GM12872 (cell line): ENCODE measurements around the gene XRCC5.

ENCODE experiments used
- TF ChIP-seq, protein P1 (sequence below): IDR thresholded peaks from 3 replicates; pipeline ENCODE4 v1.5.1; 2011; ENCODE audit warnings: low read depth, mild to moderate bottlenecking, low read length, moderate library complexity; ENCODE audit not compliant: insufficient read depth

The XRCC5 gene

DNA sequence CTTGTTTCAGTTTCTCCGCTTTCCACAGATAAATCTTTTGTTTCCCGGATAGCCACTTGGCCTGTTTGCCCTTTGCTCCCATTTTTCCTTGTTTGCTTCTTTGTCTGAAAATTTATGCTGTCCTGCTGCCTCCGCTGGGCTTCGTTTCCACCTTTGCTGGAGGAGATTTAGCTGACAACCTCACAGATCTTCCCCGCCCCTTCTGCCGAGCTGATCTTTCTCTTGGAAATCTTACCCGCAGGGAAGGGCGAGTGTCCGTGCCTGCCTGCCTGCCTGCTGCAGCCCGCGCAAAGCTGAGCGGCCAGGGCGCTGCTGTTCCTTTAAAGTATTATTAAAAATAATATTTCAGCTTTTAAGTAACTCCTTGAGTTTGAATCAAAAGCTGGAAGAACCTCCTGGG, 1.4 kb upstream of the XRCC5 start:
- TF ChIP-seq, protein P1, sequence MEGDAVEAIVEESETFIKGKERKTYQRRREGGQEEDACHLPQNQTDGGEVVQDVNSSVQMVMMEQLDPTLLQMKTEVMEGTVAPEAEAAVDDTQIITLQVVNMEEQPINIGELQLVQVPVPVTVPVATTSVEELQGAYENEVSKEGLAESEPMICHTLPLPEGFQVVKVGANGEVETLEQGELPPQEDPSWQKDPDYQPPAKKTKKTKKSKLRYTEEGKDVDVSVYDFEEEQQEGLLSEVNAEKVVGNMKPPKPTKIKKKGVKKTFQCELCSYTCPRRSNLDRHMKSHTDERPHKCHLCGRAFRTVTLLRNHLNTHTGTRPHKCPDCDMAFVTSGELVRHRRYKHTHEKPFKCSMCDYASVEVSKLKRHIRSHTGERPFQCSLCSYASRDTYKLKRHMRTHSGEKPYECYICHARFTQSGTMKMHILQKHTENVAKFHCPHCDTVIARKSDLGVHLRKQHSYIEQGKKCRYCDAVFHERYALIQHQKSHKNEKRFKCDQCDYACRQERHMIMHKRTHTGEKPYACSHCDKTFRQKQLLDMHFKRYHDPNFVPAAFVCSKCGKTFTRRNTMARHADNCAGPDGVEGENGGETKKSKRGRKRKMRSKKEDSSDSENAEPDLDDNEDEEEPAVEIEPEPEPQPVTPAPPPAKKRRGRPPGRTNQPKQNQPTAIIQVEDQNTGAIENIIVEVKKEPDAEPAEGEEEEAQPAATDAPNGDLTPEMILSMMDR, result no peak

DNA sequence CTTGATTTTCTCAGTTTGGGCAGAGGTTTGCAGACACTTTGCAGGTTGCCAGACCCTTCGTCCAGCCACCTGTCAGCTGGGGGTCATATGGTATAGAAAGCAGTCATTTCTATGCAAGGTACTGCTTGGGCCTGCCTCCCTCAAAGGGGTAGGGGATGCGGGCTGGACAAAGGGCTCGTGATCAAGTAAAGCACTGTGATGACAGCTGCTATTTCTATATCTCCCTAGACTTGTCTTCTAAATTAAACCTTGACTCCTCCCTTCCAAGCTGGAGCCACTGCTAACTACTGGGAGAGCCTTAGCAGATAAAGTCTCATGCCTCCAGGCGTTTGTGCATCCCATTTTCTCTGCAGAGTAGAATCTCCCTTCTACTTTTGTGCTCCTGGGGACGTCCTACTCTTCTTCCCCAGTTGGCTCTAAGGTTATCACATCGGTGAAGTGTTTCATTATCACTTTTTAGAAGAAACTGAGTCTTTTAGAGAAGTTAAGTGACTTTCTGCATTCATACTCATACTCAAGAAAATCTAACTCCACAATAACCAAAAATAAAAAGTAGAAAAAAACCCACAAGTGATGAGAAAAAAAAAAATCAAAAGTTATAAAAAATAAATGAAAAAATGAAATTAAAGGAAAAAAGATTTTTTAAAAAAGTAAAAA, 710 bp upstream of the XRCC5 start:
- TF ChIP-seq, protein P1, result no peak

DNA sequence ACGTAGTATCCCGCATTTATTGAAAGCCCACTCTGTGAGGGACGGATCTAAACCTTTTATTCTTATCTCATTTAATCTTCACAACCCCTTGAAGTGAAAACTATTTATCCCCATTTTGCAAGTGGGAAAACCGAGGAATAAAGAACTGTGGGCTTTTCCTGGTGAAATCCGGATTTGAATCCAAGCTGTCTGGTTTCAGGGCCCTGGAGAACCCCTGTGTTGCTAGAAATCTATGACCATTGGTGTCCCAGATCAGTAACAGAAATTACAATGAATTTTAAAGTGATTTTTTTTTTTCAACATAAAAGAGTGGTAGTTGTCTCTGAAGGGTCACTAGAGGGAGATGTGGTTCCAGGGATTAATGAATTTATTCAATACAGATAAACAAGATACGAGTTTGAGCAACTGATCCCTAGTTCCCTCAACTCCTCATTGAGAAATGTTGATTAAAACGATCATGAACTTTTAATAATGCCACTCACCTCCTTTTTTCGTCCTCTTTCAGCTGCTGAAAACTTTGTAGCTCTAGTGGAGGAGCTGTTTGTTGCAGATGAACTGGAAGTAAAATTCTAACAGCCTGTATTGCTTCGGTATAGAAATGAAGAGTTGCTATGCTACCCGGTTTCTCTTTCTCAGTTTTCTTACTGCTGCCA, 940 bp downstream of the XRCC5 start:
- TF ChIP-seq, protein P1, result peak; percentile 62

DNA sequence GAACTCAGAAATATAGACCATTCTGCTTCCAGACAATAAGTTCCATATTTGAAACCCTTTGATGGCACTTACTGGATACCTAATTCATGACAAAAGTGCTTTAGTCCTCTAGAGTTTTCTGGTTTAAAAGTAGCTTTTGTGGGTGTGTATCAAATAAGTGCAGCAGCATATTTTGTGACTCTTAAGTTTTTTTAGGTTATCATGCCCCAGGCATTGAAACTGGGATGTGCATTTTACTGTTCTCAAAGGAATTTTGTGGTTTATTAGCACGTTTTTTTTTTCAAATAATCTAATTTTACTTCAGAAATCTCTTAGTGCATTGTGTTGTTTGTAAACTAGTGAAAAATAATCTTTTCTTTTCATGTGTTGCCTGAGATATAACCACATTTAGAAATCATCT, 1.5 kb downstream of the XRCC5 start:
- TF ChIP-seq, protein P1, result no peak

DNA sequence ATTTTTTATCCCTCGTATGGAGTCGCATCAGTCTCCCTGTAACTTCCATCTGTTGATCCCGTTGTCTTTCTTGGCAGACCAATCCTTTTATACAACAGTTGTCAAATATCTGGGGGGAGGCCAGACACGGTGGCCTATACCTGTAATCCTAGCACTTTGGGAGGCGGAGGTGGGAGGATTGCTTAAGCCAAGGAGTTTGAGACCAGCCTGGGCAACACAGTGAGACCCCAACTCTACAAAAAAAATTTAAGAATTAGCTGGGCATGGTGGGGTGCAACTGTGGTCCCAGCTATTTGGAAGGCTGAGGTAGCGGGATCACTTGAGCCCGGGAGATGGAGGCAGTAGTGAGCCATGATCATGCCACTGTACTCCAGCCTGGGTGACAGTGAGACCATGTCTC, 2.0 kb downstream of the XRCC5 start:
- TF ChIP-seq, protein P1, result no peak

DNA sequence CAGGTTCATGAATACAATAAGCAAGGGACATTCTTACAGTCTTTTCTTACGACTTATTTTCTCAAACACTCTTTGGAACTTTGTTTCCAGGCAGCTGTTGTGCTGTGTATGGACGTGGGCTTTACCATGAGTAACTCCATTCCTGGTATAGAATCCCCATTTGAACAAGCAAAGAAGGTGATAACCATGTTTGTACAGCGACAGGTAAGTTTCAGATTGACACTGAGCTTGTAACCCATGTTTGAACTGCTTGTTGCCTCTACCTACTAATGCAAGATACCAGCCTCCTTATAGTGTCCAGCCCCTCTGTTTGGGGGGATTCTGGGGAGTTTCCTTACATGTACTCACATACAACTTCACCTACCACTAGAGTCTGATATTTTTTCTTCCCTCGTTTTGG, 3.8 kb downstream of the XRCC5 start:
- TF ChIP-seq, protein P1, result no peak

DNA sequence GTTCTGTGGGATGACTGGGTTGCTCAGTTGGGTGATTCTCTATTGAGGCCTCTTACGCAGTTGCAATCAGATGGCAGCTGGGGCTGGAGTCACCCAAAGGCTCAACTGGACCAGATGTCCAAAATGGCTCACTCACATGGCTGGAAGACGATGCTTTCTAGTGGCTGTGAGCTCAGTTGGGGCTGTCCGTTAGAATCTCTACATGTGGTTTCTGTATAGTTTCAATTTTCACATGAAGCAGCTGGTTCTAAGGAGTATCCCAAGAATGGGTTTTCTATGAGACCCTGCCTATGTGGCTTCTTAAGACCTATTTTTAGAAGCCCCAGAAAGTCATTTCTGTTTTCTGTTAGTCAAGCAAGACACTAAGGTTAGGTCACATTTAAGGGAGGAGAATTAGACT, 4.4 kb downstream of the XRCC5 start:
- TF ChIP-seq, protein P1, result no peak
